Measurements from ENCODE around the gene NEK10. TPM values are rescaled to one million over a fixed set of nuclear protein-coding genes. Genes with fewer than 3 reads are reported as not detected.
A peak's percentile ranks its signal among the peaks of the same experiment; 100 is the strongest.
"Not testable (repeated sequence)": the region's sequence is repeated elsewhere in the genome, so short reads cannot be mapped to it uniquely, and the experiment has no call there.

The NEK10 gene
- polyA plus RNA-seq, 2 donors: 0.26 to 0.55 TPM

DNA sequence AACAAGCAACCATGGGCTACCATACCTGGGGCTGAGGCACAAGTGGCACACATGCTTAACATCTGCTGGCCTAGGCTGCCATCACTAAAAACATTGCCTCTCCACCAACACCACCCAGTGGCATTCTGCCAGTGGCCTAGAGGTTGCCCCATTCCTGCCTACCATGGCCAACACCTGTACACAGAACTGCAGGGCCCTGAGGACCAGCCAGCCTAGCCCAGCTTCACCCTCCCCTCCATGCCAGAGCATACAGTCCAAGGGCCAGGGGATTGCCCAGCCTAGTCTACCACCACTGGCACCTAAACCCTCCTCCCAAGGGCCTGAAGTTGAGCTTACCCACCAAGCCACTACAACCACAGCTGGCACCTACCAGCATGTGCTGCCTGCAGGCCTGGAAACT lies 35.3 kb downstream of the NEK10 start:
- H3K27ac ChIP-seq (ENCODE audit: low read depth in 2 of 2, low read length in 1 of 2): no peak overlapping the region
- H3K9me3 ChIP-seq (ENCODE audit: control insufficient read depth in 2 of 2, insufficient read depth in 1 of 2, low read depth in 1 of 2, low read length in 1 of 2): no peaks in the 10 kb centered on the region
- no peaks in the 10 kb centered on the region for H3K4me1 ChIP-seq (ENCODE audit: control insufficient read depth in 2 of 2, insufficient read depth in 2 of 2, low read length in 1 of 2)
- H3K27me3 ChIP-seq (ENCODE audit: control insufficient read depth in 1 of 2, insufficient read depth in 2 of 2, low read length in 2 of 2): no peaks in the 10 kb centered on the region
- H3K36me3 ChIP-seq (ENCODE audit: control insufficient read depth in 2 of 2, insufficient read depth in 2 of 2, low read length in 1 of 2): no peaks in the 10 kb centered on the region
- H3K4me3 ChIP-seq (ENCODE audit: low read depth in 1 of 2, low read length in 2 of 2): no peak overlapping the region

DNA sequence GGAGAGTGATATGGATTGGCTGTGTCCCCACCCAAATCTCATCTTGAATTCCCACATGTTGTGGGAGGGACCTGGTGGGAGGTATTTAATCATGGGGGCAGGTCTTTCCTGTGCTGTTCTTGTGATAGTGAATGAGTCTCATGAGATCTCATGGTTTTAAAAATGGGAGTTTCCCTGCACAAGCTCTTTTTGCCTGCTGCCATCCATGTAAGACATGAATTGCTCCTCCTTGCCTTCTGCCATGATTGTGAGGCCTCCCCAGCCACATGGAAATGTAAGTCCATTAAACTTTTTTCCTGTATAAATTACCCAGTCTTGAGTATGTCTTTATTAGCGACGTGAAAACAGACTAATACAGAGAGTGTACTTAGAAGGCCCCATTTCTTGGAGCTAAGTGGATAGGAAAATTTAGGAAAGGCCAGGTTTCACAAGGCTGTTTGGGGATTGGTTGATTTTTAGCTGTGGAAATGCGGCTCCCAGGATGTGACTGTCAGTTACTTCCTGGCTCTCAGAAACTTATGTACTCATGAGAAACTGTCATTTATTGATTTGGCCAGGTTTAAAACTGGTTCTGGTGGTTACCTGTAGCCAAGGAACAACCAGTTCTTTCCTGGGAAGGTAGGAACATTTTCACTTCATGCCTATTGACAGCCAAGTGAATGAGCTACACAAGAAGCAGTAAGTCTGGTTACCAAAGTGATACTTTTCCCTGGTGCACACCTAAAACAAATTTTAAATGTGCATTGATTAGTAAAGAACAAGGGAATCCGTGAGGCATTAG lies 40.0 kb downstream of the NEK10 start:
- H3K27me3 ChIP-seq (ENCODE audit: control insufficient read depth in 1 of 2, insufficient read depth in 2 of 2, low read length in 2 of 2); H3K9me3 ChIP-seq (ENCODE audit: control insufficient read depth in 2 of 2, insufficient read depth in 1 of 2, low read depth in 1 of 2, low read length in 1 of 2); H3K27ac ChIP-seq (ENCODE audit: low read depth in 2 of 2, low read length in 1 of 2); H3K4me3 ChIP-seq (ENCODE audit: low read depth in 1 of 2, low read length in 2 of 2); H3K36me3 ChIP-seq (ENCODE audit: control insufficient read depth in 2 of 2, insufficient read depth in 2 of 2, low read length in 1 of 2); H3K4me1 ChIP-seq (ENCODE audit: control insufficient read depth in 2 of 2, insufficient read depth in 2 of 2, low read length in 1 of 2): not testable (repeated sequence)
- WGBS, 2 donors: 94 to 97% methylated on average over 4 of the region's 4 CpGs

DNA sequence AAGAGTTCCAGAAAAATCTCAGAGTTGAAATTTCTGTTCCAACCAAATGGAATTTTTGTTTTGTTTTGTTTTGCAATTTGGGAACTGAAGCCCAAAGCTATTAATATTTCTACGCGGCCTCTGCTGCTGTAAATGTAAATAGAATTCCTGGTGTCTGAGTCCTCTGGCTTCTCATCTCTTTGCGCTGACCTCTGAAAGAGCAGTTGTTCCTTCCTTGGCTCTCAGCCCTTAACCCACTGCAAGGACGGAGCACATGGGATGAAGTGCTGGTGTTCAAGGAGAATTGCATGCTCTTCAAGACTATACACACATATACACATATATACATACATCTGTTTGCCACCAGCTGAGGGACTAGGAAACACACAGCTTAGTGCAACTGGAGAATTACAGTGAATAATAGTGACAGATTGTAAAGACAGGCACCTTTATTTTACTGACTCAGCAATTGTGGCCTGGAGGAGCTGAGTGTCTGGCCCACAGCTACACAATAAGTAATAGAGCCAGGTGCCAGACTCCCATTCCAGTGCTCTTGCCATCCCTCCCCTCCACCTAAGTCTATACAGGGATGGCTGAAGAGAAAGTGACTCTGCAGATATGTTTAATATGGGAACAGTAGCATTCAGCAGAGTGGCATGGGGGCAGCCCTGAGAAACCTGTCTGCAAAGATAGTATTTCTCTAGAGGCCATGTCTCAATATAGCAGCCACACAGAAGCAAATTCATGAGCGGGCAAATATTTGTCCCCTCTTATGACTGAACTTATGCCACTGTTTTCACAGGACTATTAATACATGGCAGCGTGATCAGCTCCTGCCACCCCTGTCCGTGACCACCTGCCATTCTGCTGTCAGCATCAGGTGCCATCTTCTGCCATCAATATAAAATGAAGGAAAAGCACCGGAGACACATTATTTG lies 42.3 kb downstream of the NEK10 start:
- Histone ChIP-seq H3K4me1 (ENCODE audit: control insufficient read depth in 2 of 2, insufficient read depth in 2 of 2, low read length in 1 of 2) (no peaks in the 10 kb centered on the region), H3K27me3 (ENCODE audit: control insufficient read depth in 1 of 2, insufficient read depth in 2 of 2, low read length in 2 of 2) (no peaks in the 10 kb centered on the region), H3K9me3 (ENCODE audit: control insufficient read depth in 2 of 2, insufficient read depth in 1 of 2, low read depth in 1 of 2, low read length in 1 of 2) (no peaks in the 10 kb centered on the region), H3K27ac (ENCODE audit: low read depth in 2 of 2, low read length in 1 of 2) (no peak overlapping the region), H3K4me3 (ENCODE audit: low read depth in 1 of 2, low read length in 2 of 2) (no peak overlapping the region), H3K36me3 (ENCODE audit: control insufficient read depth in 2 of 2, insufficient read depth in 2 of 2, low read length in 1 of 2) (no peaks in the 10 kb centered on the region)
- WGBS, 2 donors: 77% methylated on average over 8 of the region's 8 CpGs

DNA sequence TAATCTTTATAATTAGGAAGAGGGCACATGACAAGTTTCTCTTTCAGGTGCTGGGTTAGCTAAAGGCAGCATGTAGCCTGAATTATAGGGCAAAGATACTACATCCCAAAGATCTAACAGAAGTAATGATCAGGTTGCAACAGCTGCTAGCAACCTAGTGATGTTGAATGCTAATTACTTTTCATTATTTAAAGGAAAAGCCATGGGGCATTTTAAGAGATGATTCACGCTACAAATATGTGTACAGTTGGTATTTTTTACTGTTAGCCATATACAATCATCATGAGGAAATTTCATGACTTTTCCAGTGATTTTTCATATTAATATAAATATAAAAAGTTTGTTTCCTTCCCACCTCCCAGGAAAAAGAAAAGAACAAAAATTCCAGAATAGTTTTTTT lies 43.0 kb downstream of the NEK10 start:
- Histone ChIP-seq H3K9me3 (ENCODE audit: control insufficient read depth in 2 of 2, insufficient read depth in 1 of 2, low read depth in 1 of 2, low read length in 1 of 2) (no peaks in the 10 kb centered on the region), H3K4me3 (ENCODE audit: low read depth in 1 of 2, low read length in 2 of 2) (no peak overlapping the region), H3K4me1 (ENCODE audit: control insufficient read depth in 2 of 2, insufficient read depth in 2 of 2, low read length in 1 of 2) (no peaks in the 10 kb centered on the region), H3K36me3 (ENCODE audit: control insufficient read depth in 2 of 2, insufficient read depth in 2 of 2, low read length in 1 of 2) (no peaks in the 10 kb centered on the region), H3K27me3 (ENCODE audit: control insufficient read depth in 1 of 2, insufficient read depth in 2 of 2, low read length in 2 of 2) (no peaks in the 10 kb centered on the region), H3K27ac (ENCODE audit: low read depth in 2 of 2, low read length in 1 of 2) (no peak overlapping the region)
- 62 to 72% methylated on average over 1 of the region's 1 CpG for WGBS, 2 donors

DNA sequence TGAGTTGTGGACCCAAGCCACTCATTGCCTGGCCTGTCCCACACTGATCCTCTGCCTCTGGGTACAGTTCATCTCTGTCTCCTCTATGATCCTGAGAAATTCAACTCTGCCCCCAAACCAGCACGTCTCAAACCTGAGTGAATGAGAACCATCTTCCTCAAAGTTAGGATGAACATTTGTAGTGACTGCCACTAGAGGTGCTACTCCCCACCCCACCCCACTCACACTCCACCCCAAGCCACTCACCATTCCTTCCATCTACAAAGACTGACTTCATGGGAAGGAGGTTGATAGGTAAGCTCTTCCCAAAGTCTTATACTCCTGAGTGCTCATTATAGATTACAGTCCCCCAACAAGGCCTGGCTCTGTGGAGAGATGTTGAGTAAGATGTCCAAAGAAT lies 43.8 kb downstream of the NEK10 start:
- H3K4me1 ChIP-seq (ENCODE audit: control insufficient read depth in 2 of 2, insufficient read depth in 2 of 2, low read length in 1 of 2): no peaks in the 10 kb centered on the region
- 90 to 94% methylated on average over 1 of the region's 1 CpG for WGBS, 2 donors

DNA sequence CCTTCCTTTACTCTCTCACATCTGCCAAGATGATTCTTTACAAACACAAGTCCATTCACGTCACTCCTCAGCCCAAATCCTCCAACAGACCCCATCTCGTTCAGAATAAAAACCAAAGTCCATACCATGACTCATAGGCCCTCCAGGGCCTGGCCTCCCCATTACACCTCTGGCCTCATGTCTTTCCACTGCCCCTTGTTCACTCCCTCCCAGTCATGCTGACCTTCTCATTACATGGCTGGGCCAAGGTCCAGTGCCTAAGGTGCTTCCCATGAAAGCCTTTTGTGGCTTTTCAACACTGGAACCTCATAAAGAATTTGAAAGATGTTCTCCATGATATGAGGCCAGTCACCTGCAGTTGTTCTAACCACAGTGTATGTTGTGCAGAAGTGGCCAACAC lies 44.5 kb downstream of the NEK10 start:
- Histone ChIP-seq H3K27ac (ENCODE audit: low read depth in 2 of 2, low read length in 1 of 2) (no peak overlapping the region), H3K4me1 (ENCODE audit: control insufficient read depth in 2 of 2, insufficient read depth in 2 of 2, low read length in 1 of 2) (no peaks in the 10 kb centered on the region), H3K9me3 (ENCODE audit: control insufficient read depth in 2 of 2, insufficient read depth in 1 of 2, low read depth in 1 of 2, low read length in 1 of 2) (no peaks in the 10 kb centered on the region), H3K27me3 (ENCODE audit: control insufficient read depth in 1 of 2, insufficient read depth in 2 of 2, low read length in 2 of 2) (no peaks in the 10 kb centered on the region), H3K4me3 (ENCODE audit: low read depth in 1 of 2, low read length in 2 of 2) (no peak overlapping the region), H3K36me3 (ENCODE audit: control insufficient read depth in 2 of 2, insufficient read depth in 2 of 2, low read length in 1 of 2) (no peaks in the 10 kb centered on the region)
- 53 to 67% methylated on average over 2 of the region's 2 CpGs for WGBS, 2 donors

More for the DNA sequence above, 43.8 kb downstream of the NEK10 start:
- peak overlapping the region in 1 of 2 donors; percentile 64 for H3K27ac ChIP-seq (ENCODE audit: low read depth in 2 of 2, low read length in 1 of 2)
- no peaks in the 10 kb centered on the region for H3K9me3 ChIP-seq (ENCODE audit: control insufficient read depth in 2 of 2, insufficient read depth in 1 of 2, low read depth in 1 of 2, low read length in 1 of 2)
- no peaks in the 10 kb centered on the region for H3K36me3 ChIP-seq (ENCODE audit: control insufficient read depth in 2 of 2, insufficient read depth in 2 of 2, low read length in 1 of 2)
- H3K4me3 ChIP-seq (ENCODE audit: low read depth in 1 of 2, low read length in 2 of 2): no peak overlapping the region
- no peaks in the 10 kb centered on the region for H3K27me3 ChIP-seq (ENCODE audit: control insufficient read depth in 1 of 2, insufficient read depth in 2 of 2, low read length in 2 of 2)

DNA sequence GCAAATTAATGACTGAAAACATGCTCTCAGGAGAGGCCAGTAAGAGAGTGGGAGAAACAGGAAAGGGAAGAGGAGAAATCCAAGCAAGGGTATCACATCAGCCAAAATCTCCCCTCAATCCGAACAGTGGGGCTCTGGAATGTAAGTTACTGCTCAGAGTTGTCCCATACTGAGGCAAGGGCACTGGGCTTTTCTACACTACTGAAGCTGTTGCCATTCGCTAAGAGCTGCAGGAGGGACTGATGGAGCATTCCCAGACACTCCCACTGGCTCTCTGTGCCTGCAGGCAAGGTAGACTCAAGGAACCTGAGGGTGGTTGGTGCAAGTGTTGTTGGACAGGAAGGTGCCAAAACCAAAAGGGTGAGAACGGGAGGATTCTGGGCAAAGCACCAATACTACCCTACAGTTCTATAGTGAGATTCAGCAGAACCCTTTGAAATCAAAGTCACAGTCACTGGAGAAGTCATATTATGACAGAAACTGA lies 46.1 kb downstream of the NEK10 start:
- Histone ChIP-seq H3K27me3 (ENCODE audit: control insufficient read depth in 1 of 2, insufficient read depth in 2 of 2, low read length in 2 of 2) (no peaks in the 10 kb centered on the region), H3K36me3 (ENCODE audit: control insufficient read depth in 2 of 2, insufficient read depth in 2 of 2, low read length in 1 of 2) (no peaks in the 10 kb centered on the region), H3K4me3 (ENCODE audit: low read depth in 1 of 2, low read length in 2 of 2) (no peak overlapping the region), H3K4me1 (ENCODE audit: control insufficient read depth in 2 of 2, insufficient read depth in 2 of 2, low read length in 1 of 2) (no peaks in the 10 kb centered on the region), H3K9me3 (ENCODE audit: control insufficient read depth in 2 of 2, insufficient read depth in 1 of 2, low read depth in 1 of 2, low read length in 1 of 2) (no peaks in the 10 kb centered on the region), H3K27ac (ENCODE audit: low read depth in 2 of 2, low read length in 1 of 2) (no peak overlapping the region)
- WGBS, 2 donors: 63 to 74% methylated on average over 3 of the region's 3 CpGs

DNA sequence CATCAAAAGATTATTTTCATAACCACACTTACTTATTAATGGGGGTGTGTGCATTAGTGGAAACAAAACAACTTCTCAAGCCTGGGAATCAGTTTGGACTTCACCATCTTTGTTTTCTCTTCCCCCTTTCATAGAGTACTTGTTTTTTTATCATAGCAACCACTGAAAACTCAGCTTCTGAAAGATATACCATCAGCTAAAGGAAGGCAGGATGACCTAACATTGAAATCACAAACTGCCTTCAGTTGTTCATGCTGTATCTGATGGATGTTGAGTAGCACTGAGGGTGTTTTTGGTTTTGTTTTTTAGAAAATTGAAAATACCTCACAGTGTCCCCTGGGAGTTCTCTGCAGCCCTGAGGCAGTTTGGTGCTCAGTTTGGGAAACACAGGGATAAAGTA lies 46.5 kb downstream of the NEK10 start:
- H3K4me1 ChIP-seq (ENCODE audit: control insufficient read depth in 2 of 2, insufficient read depth in 2 of 2, low read length in 1 of 2): no peaks in the 10 kb centered on the region
- no peaks in the 10 kb centered on the region for H3K36me3 ChIP-seq (ENCODE audit: control insufficient read depth in 2 of 2, insufficient read depth in 2 of 2, low read length in 1 of 2)
- no peak overlapping the region for H3K27ac ChIP-seq (ENCODE audit: low read depth in 2 of 2, low read length in 1 of 2)
- no peaks in the 10 kb centered on the region for H3K27me3 ChIP-seq (ENCODE audit: control insufficient read depth in 1 of 2, insufficient read depth in 2 of 2, low read length in 2 of 2)
- H3K4me3 ChIP-seq (ENCODE audit: low read depth in 1 of 2, low read length in 2 of 2): no peak overlapping the region
- H3K9me3 ChIP-seq (ENCODE audit: control insufficient read depth in 2 of 2, insufficient read depth in 1 of 2, low read depth in 1 of 2, low read length in 1 of 2): no peaks in the 10 kb centered on the region

DNA sequence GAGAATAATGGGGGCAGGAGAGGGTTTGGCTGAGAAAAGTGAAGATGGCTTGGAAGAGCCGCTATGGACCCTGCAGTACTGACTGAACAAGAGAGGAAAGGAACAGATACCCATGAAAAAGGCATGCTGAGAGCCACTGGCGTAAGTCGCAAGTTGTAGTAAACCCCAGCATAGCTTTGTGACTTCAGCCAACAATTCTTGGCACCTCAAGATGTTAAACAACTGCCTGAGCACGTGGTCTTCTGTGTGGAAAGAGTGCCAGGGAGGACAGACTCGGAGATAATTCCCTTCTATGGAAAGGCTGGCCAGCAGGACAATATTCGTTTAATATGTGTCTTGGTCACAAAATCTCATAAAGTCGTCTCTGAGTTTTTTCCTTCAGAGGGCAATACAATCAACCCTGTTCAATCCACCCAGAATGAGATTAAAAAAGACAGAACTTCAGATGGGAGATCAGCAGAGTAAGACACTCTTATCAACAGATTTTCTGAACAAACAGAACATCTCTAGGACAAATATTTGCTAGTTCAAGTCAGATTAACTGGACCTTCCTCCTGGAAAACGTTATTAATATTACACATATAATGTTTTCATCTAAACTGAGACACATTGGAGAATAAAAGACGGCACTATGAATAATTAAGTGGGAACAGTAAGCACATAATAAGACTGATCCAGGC lies 49.2 kb downstream of the NEK10 start:
- peak overlapping the region; percentile 40 to 55 for H3K27ac ChIP-seq (ENCODE audit: low read depth in 2 of 2, low read length in 1 of 2)
- H3K36me3 ChIP-seq (ENCODE audit: control insufficient read depth in 2 of 2, insufficient read depth in 2 of 2, low read length in 1 of 2): no peaks in the 10 kb centered on the region
- no peaks in the 10 kb centered on the region for H3K27me3 ChIP-seq (ENCODE audit: control insufficient read depth in 1 of 2, insufficient read depth in 2 of 2, low read length in 2 of 2)

More for the DNA sequence above, 49.2 kb downstream of the NEK10 start:
- WGBS, 2 donors: 58 to 60% methylated on average over 9 of the region's 9 CpGs
- Histone ChIP-seq H3K4me3 (ENCODE audit: low read depth in 1 of 2, low read length in 2 of 2) (no peak overlapping the region), H3K4me1 (ENCODE audit: control insufficient read depth in 2 of 2, insufficient read depth in 2 of 2, low read length in 1 of 2) (no peaks in the 10 kb centered on the region), H3K9me3 (ENCODE audit: control insufficient read depth in 2 of 2, insufficient read depth in 1 of 2, low read depth in 1 of 2, low read length in 1 of 2) (no peaks in the 10 kb centered on the region)
